ENCODE data around the gene DNAJB11.

DNA sequence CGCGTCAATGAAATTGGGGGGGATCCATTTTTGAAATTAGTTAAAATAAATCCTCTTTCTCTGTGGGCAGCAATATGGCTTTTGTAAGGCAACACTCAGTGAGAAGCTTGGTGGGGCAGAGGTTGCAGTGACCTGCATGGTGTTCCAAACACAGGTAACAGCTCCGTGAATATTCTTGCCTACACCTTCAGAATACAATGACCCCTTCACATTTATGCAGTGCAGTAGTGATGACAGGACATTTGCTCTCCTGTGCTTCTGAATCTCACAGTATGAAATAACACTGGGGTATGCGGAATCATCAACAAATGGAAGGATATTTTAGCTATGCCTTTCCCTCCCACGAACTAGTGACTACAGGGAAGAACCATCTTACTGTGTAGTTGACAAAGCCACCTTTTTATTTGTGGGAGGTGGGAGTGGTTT is 49.3 kb downstream of the DNAJB11 start:
- TF ChIP-seq, protein P1, sequence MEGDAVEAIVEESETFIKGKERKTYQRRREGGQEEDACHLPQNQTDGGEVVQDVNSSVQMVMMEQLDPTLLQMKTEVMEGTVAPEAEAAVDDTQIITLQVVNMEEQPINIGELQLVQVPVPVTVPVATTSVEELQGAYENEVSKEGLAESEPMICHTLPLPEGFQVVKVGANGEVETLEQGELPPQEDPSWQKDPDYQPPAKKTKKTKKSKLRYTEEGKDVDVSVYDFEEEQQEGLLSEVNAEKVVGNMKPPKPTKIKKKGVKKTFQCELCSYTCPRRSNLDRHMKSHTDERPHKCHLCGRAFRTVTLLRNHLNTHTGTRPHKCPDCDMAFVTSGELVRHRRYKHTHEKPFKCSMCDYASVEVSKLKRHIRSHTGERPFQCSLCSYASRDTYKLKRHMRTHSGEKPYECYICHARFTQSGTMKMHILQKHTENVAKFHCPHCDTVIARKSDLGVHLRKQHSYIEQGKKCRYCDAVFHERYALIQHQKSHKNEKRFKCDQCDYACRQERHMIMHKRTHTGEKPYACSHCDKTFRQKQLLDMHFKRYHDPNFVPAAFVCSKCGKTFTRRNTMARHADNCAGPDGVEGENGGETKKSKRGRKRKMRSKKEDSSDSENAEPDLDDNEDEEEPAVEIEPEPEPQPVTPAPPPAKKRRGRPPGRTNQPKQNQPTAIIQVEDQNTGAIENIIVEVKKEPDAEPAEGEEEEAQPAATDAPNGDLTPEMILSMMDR (IDR thresholded peaks at IDR 0.05) = no peak
- TF ChIP-seq POLR2A (IDR thresholded peaks at IDR 0.05) (no peak), EP300 (IDR thresholded peaks at IDR 0.05) (no peak)
